Measurements from ENCODE around the gene KRT81.
"Not testable (repeated sequence)": the region's sequence is repeated elsewhere in the genome, so short reads cannot be mapped to it uniquely, and the experiment has no call there.

- TF ChIP-seq CTCF (IDR thresholded peaks at IDR 0.05): peak; percentile 51
- TF ChIP-seq EZH2 (IDR thresholded peaks at IDR 0.05): not testable (repeated sequence)
Measured at GRCh38 chr12:52252175-52252615, 39.1 kb downstream of the KRT81 start.

Measured in neural progenitor cell (in vitro differentiated cells).